BLaER1 (cell line): Measurements from ENCODE around the gene NDEL1.
A peak's percentile ranks its signal among the peaks of the same experiment; 100 is the strongest.

Experiments
- H3K27ac ChIP-seq: shearing (Covaris generic); formaldehyde crosslinking; 2 replicates; pipeline ENCODE4 v1.8.1; 2022
- H3K27me3 ChIP-seq: shearing (Covaris generic); formaldehyde crosslinking; 2 replicates; pipeline ENCODE4 v1.8.1; 2022
- H3K36me3 ChIP-seq: shearing (Covaris generic); formaldehyde crosslinking; 2 replicates; pipeline ENCODE4 v1.8.1; 2022
- H3K4me1 ChIP-seq: shearing (Covaris generic); formaldehyde crosslinking; 2 replicates; pipeline ENCODE4 v1.8.1; 2022
- H3K4me2 ChIP-seq: shearing (Covaris generic); formaldehyde crosslinking; 2 replicates; pipeline ENCODE4 v1.8.1; 2022
- H3K4me3 ChIP-seq: shearing (Covaris generic); formaldehyde crosslinking; 2 replicates; pipeline ENCODE4 v1.8.1; 2022
- H3K9ac ChIP-seq: shearing (Covaris generic); formaldehyde crosslinking; 2 replicates; pipeline ENCODE4 v1.8.1; 2022
- H3K9me3 ChIP-seq: shearing (Covaris generic); formaldehyde crosslinking; 2 replicates; pipeline ENCODE4 v1.8.1; 2022
- H4K20me1 ChIP-seq: shearing (Covaris generic); formaldehyde crosslinking; 2 replicates; pipeline ENCODE4 v1.8.1; 2022
- Cebpa-rat ChIP-seq: shearing (Covaris generic); IDR thresholded peaks from 2 replicates; pipeline ENCODE4 v1.8.1; 2022

The NDEL1 gene

DNA sequence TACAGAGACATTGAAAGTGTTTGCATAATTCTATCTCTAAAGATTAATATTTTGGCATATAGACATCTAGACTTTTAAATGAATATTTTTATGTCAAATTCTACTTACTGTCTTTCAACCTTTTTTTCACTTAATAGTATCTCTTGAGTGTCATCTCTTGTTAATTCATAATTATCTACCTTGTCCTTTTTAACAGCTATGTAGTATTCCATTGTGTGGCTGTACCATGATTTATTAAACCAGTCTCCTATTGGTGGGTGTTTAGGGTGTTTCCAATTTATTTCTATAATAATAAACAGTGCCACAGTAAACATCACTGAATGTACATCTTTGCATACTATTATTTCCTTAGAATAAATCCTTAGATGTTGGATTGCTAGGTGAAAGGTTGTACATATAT is 21.7 kb upstream of the NDEL1 start:
- TF ChIP-seq Cebpa-rat: no peak
- Histone ChIP-seq H3K9ac (no peak overlapping the region), H3K9me3 (no peaks in the 10 kb centered on the region), H3K36me3 (no peaks in the 10 kb centered on the region), H3K4me3 (no peak overlapping the region), H3K27me3 (no peaks in the 10 kb centered on the region), H3K4me1 (no peaks in the 10 kb centered on the region), H4K20me1 (no peaks in the 10 kb centered on the region), H3K4me2 (no peak overlapping the region), H3K27ac (no peak overlapping the region)

DNA sequence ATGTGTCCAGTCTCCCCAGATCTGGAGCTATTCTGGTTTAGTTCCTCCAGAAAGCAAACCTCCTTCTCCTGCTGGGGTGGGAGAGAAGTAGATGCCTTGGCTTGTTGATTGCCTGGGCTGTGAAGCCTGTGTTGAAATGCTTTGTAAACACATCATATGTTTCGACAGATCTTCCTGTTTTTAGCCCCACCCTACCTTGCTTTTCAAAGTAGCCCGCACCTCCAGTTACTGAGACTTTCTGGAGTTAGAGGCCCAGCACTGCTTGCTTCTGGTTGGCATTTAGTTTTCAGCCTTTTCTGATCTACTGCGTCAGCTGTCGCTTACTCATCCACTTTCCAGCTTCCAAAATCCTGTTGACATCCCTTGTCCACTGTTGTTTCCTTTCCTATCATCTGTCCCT is 17.9 kb upstream of the NDEL1 start:
- TF ChIP-seq Cebpa-rat: no peak
- no peaks in the 10 kb centered on the region for H3K9me3 ChIP-seq
- H3K27me3 ChIP-seq: no peaks in the 10 kb centered on the region
- no peak overlapping the region for H3K9ac ChIP-seq
- H3K4me3 ChIP-seq: no peak overlapping the region
- no peaks in the 10 kb centered on the region for H4K20me1 ChIP-seq
- H3K36me3 ChIP-seq: no peaks in the 10 kb centered on the region
- H3K27ac ChIP-seq: no peak overlapping the region
- no peak overlapping the region for H3K4me2 ChIP-seq
- H3K4me1 ChIP-seq: peaks cover 10% of the 10 kb centered on the region

DNA sequence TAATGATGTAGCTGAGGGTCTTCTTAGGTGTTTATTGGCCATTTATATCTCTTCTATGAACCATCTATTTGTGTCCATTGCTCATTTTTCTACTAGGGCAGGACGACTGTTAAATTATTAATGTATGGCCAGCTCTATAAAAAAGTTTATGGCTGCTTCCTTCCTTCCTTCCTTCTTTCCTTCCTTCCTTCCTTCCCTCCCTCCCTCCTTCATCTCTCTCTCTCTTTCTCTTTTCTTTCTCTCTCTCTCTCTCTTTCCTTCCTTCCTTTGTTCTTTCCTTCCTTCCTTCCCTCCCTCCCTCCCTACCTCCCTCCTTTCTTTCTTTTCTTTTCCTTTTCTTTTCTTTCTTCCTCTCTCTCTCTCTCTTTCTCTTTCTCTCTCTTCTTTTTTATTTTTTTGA is 17.2 kb upstream of the NDEL1 start:
- Histone ChIP-seq H3K27me3 (no peaks in the 10 kb centered on the region), H3K27ac (no peak overlapping the region), H3K4me2 (no peak overlapping the region), H3K9ac (no peak overlapping the region), H3K36me3 (no peaks in the 10 kb centered on the region), H3K4me3 (no peak overlapping the region), H4K20me1 (no peaks in the 10 kb centered on the region), H3K9me3 (no peaks in the 10 kb centered on the region), H3K4me1 (peaks cover 10% of the 10 kb centered on the region)
- TF ChIP-seq Cebpa-rat: no peak

DNA sequence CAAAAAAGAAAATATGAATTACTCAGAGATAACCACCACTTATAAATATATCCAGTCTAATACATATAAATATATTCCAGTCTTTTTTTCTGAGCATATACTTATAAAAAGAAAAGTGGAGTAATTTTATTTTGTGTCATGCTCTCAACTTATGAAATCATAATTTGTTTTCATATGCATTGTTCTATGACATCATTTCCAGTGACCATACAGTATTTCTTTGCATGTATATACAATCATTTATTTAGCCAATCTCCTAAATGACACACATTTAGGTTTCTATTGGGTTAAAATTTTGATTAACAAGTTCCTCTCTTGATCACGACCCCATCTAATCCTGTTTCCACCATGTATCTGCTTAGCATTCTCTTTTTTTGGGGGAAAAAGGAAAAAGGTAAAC is 16.4 kb upstream of the NDEL1 start:
- Histone ChIP-seq H3K9ac (no peak overlapping the region), H3K27ac (no peak overlapping the region), H3K4me1 (peaks cover 10% of the 10 kb centered on the region), H3K4me2 (no peak overlapping the region), H4K20me1 (no peaks in the 10 kb centered on the region), H3K27me3 (no peaks in the 10 kb centered on the region), H3K36me3 (no peaks in the 10 kb centered on the region), H3K4me3 (no peak overlapping the region), H3K9me3 (no peaks in the 10 kb centered on the region)
- TF ChIP-seq Cebpa-rat: no peak

DNA sequence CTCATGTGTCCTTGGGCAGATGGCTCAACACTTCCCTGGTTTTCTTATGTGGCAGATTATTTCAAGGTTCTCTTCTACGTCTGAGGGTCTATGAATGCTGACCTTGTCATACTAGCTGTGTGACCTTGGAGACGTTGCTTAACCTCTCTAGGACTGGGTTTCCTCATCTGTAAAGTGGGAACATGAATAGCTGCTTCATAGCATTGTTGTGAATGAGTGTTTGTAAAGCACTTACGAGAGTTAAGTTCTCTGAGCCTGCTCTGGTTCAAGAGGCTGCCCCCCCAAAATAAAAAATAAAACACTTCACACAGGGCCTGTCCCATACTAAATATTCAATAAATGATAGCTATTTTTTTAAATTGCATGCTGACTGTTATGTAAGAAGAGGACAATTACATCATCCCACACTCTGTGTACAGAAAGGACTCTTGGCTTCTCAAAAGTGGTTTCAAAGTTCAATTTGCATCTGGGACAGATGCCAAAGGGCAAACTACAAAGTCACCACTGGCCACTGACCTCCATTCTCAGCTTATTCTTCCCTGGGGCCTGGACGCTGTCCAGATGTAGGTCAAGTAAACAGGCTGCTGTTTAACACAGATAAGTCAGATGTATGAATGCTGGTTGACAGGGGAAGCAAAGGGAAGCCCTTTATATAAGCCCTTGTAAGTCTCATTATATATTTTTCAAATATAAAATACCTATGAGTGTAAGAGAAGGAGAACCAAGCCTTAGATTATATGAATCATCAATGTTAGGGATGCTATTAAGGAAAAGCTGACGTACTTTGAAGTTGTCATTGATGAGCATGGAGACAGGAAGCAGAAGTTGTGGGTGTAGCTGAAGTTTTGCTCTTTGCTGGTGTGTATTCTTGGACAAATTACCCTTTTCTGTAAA is 15.4 kb upstream of the NDEL1 start:
- H3K4me2 ChIP-seq: no peak overlapping the region
- H3K9ac ChIP-seq: no peak overlapping the region

DNA sequence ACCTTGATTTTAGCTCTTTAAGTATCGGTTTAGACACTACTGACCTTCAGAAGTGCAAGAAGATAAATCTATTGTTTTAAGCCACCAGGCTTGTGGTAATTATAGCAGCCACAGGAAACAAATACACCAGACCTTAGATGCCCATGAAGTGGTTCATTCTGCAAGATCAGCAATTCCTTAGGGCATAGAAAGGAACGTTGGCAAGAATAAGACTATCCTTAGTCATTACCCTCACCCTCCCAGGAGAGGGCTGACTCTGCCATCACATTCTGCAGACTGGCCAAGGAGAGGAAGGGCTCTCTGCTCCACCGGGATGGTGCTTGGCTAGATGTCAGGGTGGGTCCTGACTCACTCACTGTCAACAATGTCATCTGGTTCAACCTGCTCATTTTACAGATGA is 14.1 kb upstream of the NDEL1 start:
- Histone ChIP-seq H3K27ac (no peak overlapping the region), H3K36me3 (no peaks in the 10 kb centered on the region), H3K9ac (no peak overlapping the region), H3K4me3 (no peak overlapping the region), H3K4me1 (peaks cover 10% of the 10 kb centered on the region), H3K4me2 (peak overlapping the region; percentile 34; the same call in 1 of the 2 replicates), H3K9me3 (no peaks in the 10 kb centered on the region), H4K20me1 (no peaks in the 10 kb centered on the region), H3K27me3 (no peaks in the 10 kb centered on the region)
- TF ChIP-seq Cebpa-rat: no peak

More for the DNA sequence above, 15.4 kb upstream of the NDEL1 start:
- Histone ChIP-seq H3K36me3 (no peaks in the 10 kb centered on the region), H3K9me3 (no peaks in the 10 kb centered on the region), H3K4me3 (no peak overlapping the region), H3K4me1 (peaks cover 10% of the 10 kb centered on the region), H4K20me1 (no peaks in the 10 kb centered on the region), H3K27ac (no peak overlapping the region), H3K27me3 (no peaks in the 10 kb centered on the region)
- TF ChIP-seq Cebpa-rat: no peak

DNA sequence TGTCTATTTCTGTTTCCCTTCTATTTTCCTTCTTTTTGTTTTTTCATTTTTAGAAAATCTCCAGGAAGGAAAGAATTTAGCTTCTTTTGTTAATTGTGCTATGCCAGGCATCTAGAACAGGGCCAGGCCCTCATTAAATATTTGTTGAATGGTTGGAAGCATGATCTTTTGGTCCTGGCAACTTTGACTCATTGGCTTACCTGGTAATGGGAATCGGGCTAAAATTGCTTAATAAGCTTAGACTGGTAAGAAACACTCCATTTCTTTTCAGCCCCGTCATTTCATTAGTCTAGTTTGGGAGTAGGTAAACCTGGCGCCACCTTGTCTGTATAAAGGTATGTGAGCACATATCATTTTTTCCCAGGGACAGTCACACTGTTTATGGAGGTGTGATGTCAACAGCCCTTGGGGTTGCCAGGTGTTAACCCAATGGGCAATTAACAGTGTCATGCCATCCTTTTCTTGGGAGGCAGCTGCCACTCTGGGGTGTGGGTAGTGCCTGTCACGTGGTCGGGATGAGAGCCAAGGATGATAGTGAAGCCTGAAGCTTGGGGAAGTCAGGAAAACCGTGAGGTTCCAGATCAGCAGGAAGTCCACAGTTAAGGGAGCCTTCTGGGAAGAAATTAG is 9.5 kb upstream of the NDEL1 start:
- no peaks in the 10 kb centered on the region for H3K36me3 ChIP-seq
- H3K4me1 ChIP-seq: peaks cover 9% of the 10 kb centered on the region
- no peaks in the 10 kb centered on the region for H3K9me3 ChIP-seq
- no peak overlapping the region for H3K9ac ChIP-seq
- H3K27ac ChIP-seq: no peak overlapping the region
- no peak overlapping the region for H3K4me2 ChIP-seq
- H3K4me3 ChIP-seq: no peak overlapping the region
- H3K27me3 ChIP-seq: no peaks in the 10 kb centered on the region
- no peaks in the 10 kb centered on the region for H4K20me1 ChIP-seq
- TF ChIP-seq Cebpa-rat: no peak

DNA sequence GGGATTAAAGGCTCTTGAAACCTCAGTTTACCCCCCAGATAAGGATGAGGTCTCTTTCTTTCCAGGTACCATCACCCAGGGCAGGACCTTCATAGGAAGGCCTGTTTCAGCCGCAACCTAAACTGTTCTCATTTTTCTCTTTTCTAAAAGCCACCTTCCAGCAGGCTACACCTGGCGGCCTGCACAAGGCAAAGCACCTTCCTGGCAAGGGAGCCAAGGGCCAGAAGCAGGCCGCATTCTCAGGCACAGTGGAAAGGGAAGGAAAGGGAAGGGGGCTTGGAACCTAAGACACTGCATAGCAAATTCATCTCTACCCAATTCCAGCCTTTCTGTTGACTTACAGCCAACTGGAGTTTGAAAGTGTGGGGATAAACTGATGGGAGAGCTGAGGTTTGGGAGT is 8.9 kb upstream of the NDEL1 start:
- Histone ChIP-seq H4K20me1 (no peaks in the 10 kb centered on the region), H3K9me3 (no peaks in the 10 kb centered on the region), H3K9ac (no peak overlapping the region), H3K4me3 (no peak overlapping the region), H3K27ac (no peak overlapping the region), H3K4me2 (no peak overlapping the region), H3K4me1 (peaks cover 3% of the 10 kb centered on the region), H3K27me3 (no peaks in the 10 kb centered on the region), H3K36me3 (no peaks in the 10 kb centered on the region)
- TF ChIP-seq Cebpa-rat: no peak

DNA sequence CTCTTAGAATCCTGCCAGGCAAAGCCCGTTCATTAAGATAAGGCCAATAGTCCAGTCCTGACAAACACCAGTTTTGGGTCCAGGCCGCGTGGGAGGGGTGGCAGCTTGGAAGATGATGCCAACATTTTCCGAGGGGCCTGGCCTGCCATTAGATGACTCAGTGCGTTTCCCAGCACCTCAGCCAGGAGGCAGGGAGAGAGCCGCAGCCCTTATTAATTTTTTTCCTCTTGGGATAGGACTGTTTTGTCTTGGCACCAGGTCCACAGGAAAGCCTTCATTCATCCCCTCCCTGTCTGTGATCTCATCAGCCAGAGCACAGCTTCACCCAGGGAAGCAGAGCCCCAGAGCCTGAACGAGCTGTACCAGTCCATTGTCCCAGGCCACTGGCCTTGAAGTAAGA is 4.7 kb upstream of the NDEL1 start:
- Histone ChIP-seq H3K4me1 (peaks cover 5% of the 10 kb centered on the region; the same call in 1 of the 2 replicates), H3K9ac (no peak overlapping the region), H3K27ac (no peak overlapping the region), H3K4me3 (no peak overlapping the region), H3K4me2 (no peak overlapping the region), H4K20me1 (peaks cover 2% of the 10 kb centered on the region), H3K27me3 (no peaks in the 10 kb centered on the region), H3K9me3 (no peaks in the 10 kb centered on the region), H3K36me3 (no peaks in the 10 kb centered on the region)
- no peak for TF ChIP-seq Cebpa-rat

DNA sequence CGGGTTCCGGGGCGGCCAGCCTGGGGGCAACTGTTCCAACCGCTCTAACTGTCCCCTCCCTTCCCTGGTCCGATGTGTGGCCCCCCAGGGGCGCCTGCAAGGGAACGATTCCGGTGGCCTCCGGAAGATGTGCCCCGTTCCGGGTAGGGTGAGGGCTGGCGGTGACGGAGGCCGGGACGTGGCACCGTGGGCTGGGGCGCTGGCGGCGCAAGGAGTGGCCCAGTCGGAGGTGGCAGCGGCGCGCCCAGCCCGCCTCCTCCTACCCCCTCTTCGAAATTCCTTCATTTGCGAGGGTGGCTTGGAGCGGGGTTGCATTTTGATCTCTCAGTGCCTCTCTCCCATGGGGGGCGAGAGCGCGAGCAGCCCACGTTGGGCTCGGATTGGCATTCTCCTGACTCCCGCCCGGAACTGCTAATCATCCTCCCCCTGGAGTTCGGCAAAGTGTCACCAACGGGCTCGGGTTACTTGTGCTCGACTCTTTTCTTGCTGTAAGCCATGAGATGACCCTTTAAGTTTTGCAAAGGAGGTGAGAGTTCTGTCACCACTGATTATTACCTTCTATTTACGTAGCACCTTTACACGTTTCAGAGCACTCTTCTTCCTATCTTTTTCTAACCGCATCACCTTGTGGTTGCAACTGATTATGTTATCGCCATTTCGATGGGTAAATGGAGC is 622 bp downstream of the NDEL1 start:
- peak overlapping the region; percentile 84 for H3K4me2 ChIP-seq
- no peaks in the 10 kb centered on the region for H3K9me3 ChIP-seq
- TF ChIP-seq Cebpa-rat: no peak
- H3K27me3 ChIP-seq: no peaks in the 10 kb centered on the region
- H3K27ac ChIP-seq: peak overlapping the region; percentile 94
- peaks cover 55% of the 10 kb centered on the region for H4K20me1 ChIP-seq
- peaks cover 32% of the 10 kb centered on the region for H3K36me3 ChIP-seq
- peaks cover 32% of the 10 kb centered on the region for H3K4me1 ChIP-seq
- peak overlapping the region; percentile 96 for H3K4me3 ChIP-seq
- H3K9ac ChIP-seq: peak overlapping the region; percentile 96
